Smooth muscle cell (in vitro differentiated cells): ENCODE measurements around the gene KCNH6. TPM values are rescaled to one million over a fixed set of nuclear protein-coding genes. Genes with fewer than 3 reads are reported as not detected.

Source experiments
- DNase-seq: peaks from one replicate; lab custom pipeline; 2025; ENCODE audit not compliant: unreplicated experiment; lab: John Stamatoyannopoulos, UW
- H2AFZ ChIP-seq: fragments of 200-600 bp; sonication (generic); 2 replicates; pipeline ENCODE4 v1.6.0; 2016; ENCODE audit warnings: antibody characterized with exemption, low read depth, mild to moderate bottlenecking
- H3F3A ChIP-seq: fragments of 200-600 bp; sonication (generic); 2 replicates; pipeline ENCODE4 v1.6.0; 2017; ENCODE audit warnings: antibody characterized with exemption, low read depth
- H3K27ac ChIP-seq: fragments of 200-600 bp; sonication (generic); 2 replicates; pipeline ENCODE4 v1.5.1; 2016; ENCODE audit warnings: low read depth, mild to moderate bottlenecking
- H3K27me3 ChIP-seq: fragments of 200-600 bp; sonication (generic); 2 replicates; pipeline ENCODE4 v1.6.1; 2016; ENCODE audit warnings: low read depth, mild to moderate bottlenecking
- H3K36me3 ChIP-seq: fragments of 200-600 bp; sonication (generic); 2 replicates; pipeline ENCODE4 v1.5.1; 2016; ENCODE audit warnings: low read depth
- H3K4me1 ChIP-seq: fragments of 200-600 bp; sonication (generic); 2 replicates; pipeline ENCODE4 v1.5.1; 2016; ENCODE audit warnings: low read depth
- H3K4me2 ChIP-seq: fragments of 200-600 bp; sonication (generic); 2 replicates; pipeline ENCODE4 v1.6.0; 2016; ENCODE audit warnings: mild to moderate bottlenecking
- H3K4me3 ChIP-seq: fragments of 200-600 bp; sonication (generic); 2 replicates; pipeline ENCODE4 v1.5.1; 2016; ENCODE audit warnings: mild to moderate bottlenecking
- H3K79me2 ChIP-seq: fragments of 200-600 bp; sonication (generic); 2 replicates; pipeline ENCODE4 v1.6.0; 2016; ENCODE audit warnings: low read depth, mild to moderate bottlenecking
- H3K9ac ChIP-seq: fragments of 200-600 bp; sonication (generic); 2 replicates; pipeline ENCODE4 v1.6.0; 2016; ENCODE audit warnings: low read depth
- H3K9me3 ChIP-seq: fragments of 200-600 bp; sonication (generic); replicated peaks from 2 replicates; pipeline ENCODE4 v1.5.1; 2016; ENCODE audit warnings: low read depth
- H4K20me1 ChIP-seq: fragments of 200-600 bp; sonication (generic); 2 replicates; pipeline ENCODE4 v1.6.0; 2016; ENCODE audit warnings: low read depth
- CTCF ChIP-seq: fragments of 200-600 bp; sonication (generic); IDR thresholded peaks from 2 replicates; pipeline ENCODE4 v1.5.1; 2017; ENCODE audit warnings: borderline replicate concordance, mild to moderate bottlenecking, antibody characterized with exemption; ENCODE audit not compliant: insufficient read depth, poor library complexity, severe bottlenecking
- WGBS: methylation state at CpG from one replicate; pipeline ENCODE4 v1.1.7; 2016; ENCODE audit warnings: low lambda C conversion rate; 5-methylcytosine and 5-hydroxymethylcytosine counted together
- polyA plus RNA-seq: library from polyadenylated mRNA; unstranded; fragments of >200 nt; fragmentation: Nextera tagmentation; extraction: Ambion mirVana; gene quantifications from 2 replicates; pipeline ENCODE4 v1.2.1, GENCODE V29; 2016
- total RNA-seq: library from RNA; depleted of rRNA; stranded (reverse); fragments of >200 nt; gene quantifications from 2 replicates; pipeline ENCODE4 v1.2.3, GENCODE V29; 2014

KCNH6 gene
- total and polyA plus RNA-seq, 2 experiments from 2014 or later = not detected

- Histone ChIP-seq H3K4me3 (no peak overlapping the region), H3K4me2 (no peak overlapping the region), H3K27ac (no peak overlapping the region), H3F3A (no peaks in the 10 kb centered on the region), H3K79me2 (no peaks in the 10 kb centered on the region), H3K9ac (no peak overlapping the region), H3K27me3 (no peaks in the 10 kb centered on the region), H3K9me3 (no peaks in the 10 kb centered on the region), H2AFZ (no peak overlapping the region), H4K20me1 (no peaks in the 10 kb centered on the region), H3K4me1 (no peaks in the 10 kb centered on the region), H3K36me3 (no peaks in the 10 kb centered on the region)
- TF ChIP-seq CTCF = no peak
- 77% methylated on average over 10 of the region's 10 CpGs for WGBS
- DNase-seq = no peak
Observed at GRCh38 chr17:63490329-63490728, 32.8 kb upstream of the KCNH6 start.

- Histone ChIP-seq H3F3A (no peaks in the 10 kb centered on the region), H3K79me2 (no peaks in the 10 kb centered on the region), H3K27me3 (no peaks in the 10 kb centered on the region), H3K4me1 (no peaks in the 10 kb centered on the region), H2AFZ (no peak overlapping the region), H3K4me3 (no peak overlapping the region), H3K27ac (no peak overlapping the region), H3K9ac (no peak overlapping the region), H4K20me1 (no peaks in the 10 kb centered on the region), H3K36me3 (no peaks in the 10 kb centered on the region), H3K9me3 (no peaks in the 10 kb centered on the region), H3K4me2 (no peak overlapping the region)
- no peak for DNase-seq
- TF ChIP-seq CTCF = no peak
- 95% methylated on average over 19 of the region's 22 CpGs for WGBS
Observed at GRCh38 chr17:63490858-63491400, 32.2 kb upstream of the KCNH6 start.

- 86% methylated on average over 8 of the region's 8 CpGs for WGBS
- DNase-seq = no peak
- Histone ChIP-seq H3K4me1 (no peaks in the 10 kb centered on the region), H3K4me3 (no peak overlapping the region), H3F3A (no peaks in the 10 kb centered on the region), H3K79me2 (no peaks in the 10 kb centered on the region), H3K4me2 (no peak overlapping the region), H4K20me1 (no peaks in the 10 kb centered on the region), H3K36me3 (no peaks in the 10 kb centered on the region), H3K27me3 (no peaks in the 10 kb centered on the region), H3K9ac (no peak overlapping the region), H3K27ac (no peak overlapping the region), H3K9me3 (no peaks in the 10 kb centered on the region), H2AFZ (no peak overlapping the region)
- no peak for TF ChIP-seq CTCF
Observed at GRCh38 chr17:63491413-63491812, 31.7 kb upstream of the KCNH6 start.

- Histone ChIP-seq H3K27ac (no peak overlapping the region), H3K4me1 (no peaks in the 10 kb centered on the region), H3K27me3 (no peaks in the 10 kb centered on the region), H3F3A (no peaks in the 10 kb centered on the region), H4K20me1 (no peaks in the 10 kb centered on the region), H3K4me3 (no peak overlapping the region), H3K4me2 (no peak overlapping the region), H3K9ac (no peak overlapping the region), H3K9me3 (no peaks in the 10 kb centered on the region), H3K36me3 (no peaks in the 10 kb centered on the region), H3K79me2 (no peaks in the 10 kb centered on the region), H2AFZ (no peak overlapping the region)
- no peak for DNase-seq
- no peak for TF ChIP-seq CTCF
- 95% methylated on average over 10 of the region's 10 CpGs for WGBS
Observed at GRCh38 chr17:63491977-63492618, 31.1 kb upstream of the KCNH6 start.
